ENCODE results near the gene GPC1.

GRCh38 chr2:240450532-240451107 lies 15.2 kb downstream of the GPC1 start:
- TF ChIP-seq ZBTB33 (IDR thresholded peaks at IDR 0.05) = no peak
- no peak for TF ChIP-seq FOXM1 (IDR thresholded peaks at IDR 0.05; ENCODE audit: low read depth, low read length)
- no peak for TF ChIP-seq POLR2AphosphoS5 (IDR thresholded peaks at IDR 0.05; ENCODE audit: low read length)
- TF ChIP-seq BCLAF1 (IDR thresholded peaks at IDR 0.05) = no peak
- TF ChIP-seq, protein P1, sequence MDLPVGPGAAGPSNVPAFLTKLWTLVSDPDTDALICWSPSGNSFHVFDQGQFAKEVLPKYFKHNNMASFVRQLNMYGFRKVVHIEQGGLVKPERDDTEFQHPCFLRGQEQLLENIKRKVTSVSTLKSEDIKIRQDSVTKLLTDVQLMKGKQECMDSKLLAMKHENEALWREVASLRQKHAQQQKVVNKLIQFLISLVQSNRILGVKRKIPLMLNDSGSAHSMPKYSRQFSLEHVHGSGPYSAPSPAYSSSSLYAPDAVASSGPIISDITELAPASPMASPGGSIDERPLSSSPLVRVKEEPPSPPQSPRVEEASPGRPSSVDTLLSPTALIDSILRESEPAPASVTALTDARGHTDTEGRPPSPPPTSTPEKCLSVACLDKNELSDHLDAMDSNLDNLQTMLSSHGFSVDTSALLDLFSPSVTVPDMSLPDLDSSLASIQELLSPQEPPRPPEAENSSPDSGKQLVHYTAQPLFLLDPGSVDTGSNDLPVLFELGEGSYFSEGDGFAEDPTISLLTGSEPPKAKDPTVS (IDR thresholded peaks at IDR 0.05; ENCODE audit: low read depth, low read length) = no peak
- TF ChIP-seq RAD21 (IDR thresholded peaks at IDR 0.05; ENCODE audit: insufficient read depth, low read depth, low read length) = no peak
